HepG2 (cell line): ENCODE data around the gene GLCE. TPM values are rescaled to one million over a fixed set of nuclear protein-coding genes. Genes with fewer than 3 reads are reported as not detected.

ENCODE experiments used
- ARID3A ChIP-seq: IDR thresholded peaks from 2 replicates; pipeline ENCODE4 v1.6.1; 2012; ENCODE audit warnings: low read depth, low read length, improper control_type of control experiment
- CENPT ChIP-seq: sonication (generic); formaldehyde crosslinking; IDR thresholded peaks from 2 replicates; pipeline ENCODE4 v1.8.0; 2022; ENCODE audit warnings: low read depth, mild to moderate bottlenecking, moderate library complexity, missing genetic modification reagents
- FOXC1 ChIP-seq: sonication (generic); formaldehyde crosslinking; IDR thresholded peaks from 2 replicates; pipeline ENCODE4 v1.8.0; 2022; ENCODE audit warnings: mild to moderate bottlenecking, missing genetic modification reagents, borderline replicate concordance
- GATAD1 ChIP-seq: IDR thresholded peaks from 2 replicates; pipeline ENCODE4 v1.6.1; 2016; ENCODE audit warnings: missing genetic modification reagents, missing compliant biosample characterization
- JUND ChIP-seq: sonication (generic); formaldehyde crosslinking; IDR thresholded peaks from 2 replicates; pipeline ENCODE4 v1.8.0; 2022; ENCODE audit warnings: mild to moderate bottlenecking, missing genetic modification reagents
- KLF16 ChIP-seq, 2 experiments: sonication (generic) in 1 of 2; formaldehyde crosslinking in 1 of 2; IDR thresholded peaks; 2 replicates each; pipeline versions ENCODE4 v1.6.1 to v1.8.0; 2016 to 2023; ENCODE audit warnings: missing genetic modification reagents in 2 of 2, missing compliant biosample characterization in 1 of 2
- LCORL ChIP-seq, 2 experiments: fragments of 450-650 bp in 1 of 2; sonication (generic) in 1 of 2; formaldehyde crosslinking in 1 of 2; IDR thresholded peaks; 2 replicates each; pipeline versions ENCODE4 v1.5.0 to v1.6.1; 2017 to 2020; ENCODE audit warnings: antibody characterized with exemption in 1 of 2, missing genetic modification reagents in 1 of 2
- MED1 ChIP-seq: sonication (generic); formaldehyde crosslinking; IDR thresholded peaks from 2 replicates; pipeline ENCODE4 v1.4.0; 2020; ENCODE audit warnings: missing genetic modification reagents
- MLX ChIP-seq: IDR thresholded peaks from 2 replicates; pipeline ENCODE4 v1.6.1; 2016
- MTA1 ChIP-seq: sonication (generic); formaldehyde crosslinking; IDR thresholded peaks from 2 replicates; pipeline ENCODE4 v1.4.0; 2020; ENCODE audit warnings: missing genetic modification reagents, mild to moderate bottlenecking, borderline replicate concordance
- NRL ChIP-seq: sonication (generic); formaldehyde crosslinking; IDR thresholded peaks from 2 replicates; pipeline ENCODE4 v1.5.0; 2020; ENCODE audit warnings: missing genetic modification reagents, mild to moderate bottlenecking, moderate library complexity, borderline replicate concordance
- PLRG1 ChIP-seq: fragments of 450-650 bp; conservative IDR thresholded peaks from 2 replicates; pipeline ENCODE4 v1.6.1; 2016
- POGZ ChIP-seq: sonication (generic); formaldehyde crosslinking; IDR thresholded peaks from 2 replicates; pipeline ENCODE4 v1.4.0; 2020; ENCODE audit warnings: mild to moderate bottlenecking, missing genetic modification reagents
- SAP130 ChIP-seq: IDR thresholded peaks from 2 replicates; pipeline ENCODE4 v1.6.1; 2016; ENCODE audit warnings: low read depth
- SETDB1 ChIP-seq: sonication (generic); formaldehyde crosslinking; IDR thresholded peaks from 2 replicates; pipeline ENCODE4 v1.5.1; 2020; ENCODE audit warnings: missing genetic modification reagents, mild to moderate bottlenecking, borderline replicate concordance
- SOX6 ChIP-seq, 2 experiments: fragments of 450-650 bp in 1 of 2; sonication (generic) in 1 of 2; formaldehyde crosslinking in 1 of 2; IDR thresholded peaks; 2 replicates each; pipeline versions ENCODE4 v1.4.0 to v1.6.1; 2017 to 2020; ENCODE audit warnings: antibody characterized with exemption in 1 of 2, mild to moderate bottlenecking in 1 of 2, missing genetic modification reagents in 1 of 2
- SP5 ChIP-seq: IDR thresholded peaks from 2 replicates; pipeline ENCODE4 v1.6.1; 2016; ENCODE audit warnings: low read depth, borderline replicate concordance
- ZBTB2 ChIP-seq: sonication (generic); formaldehyde crosslinking; IDR thresholded peaks from 2 replicates; pipeline ENCODE4 v1.8.0; 2022; ENCODE audit warnings: low read depth, missing genetic modification reagents
- ZBTB42 ChIP-seq: sonication (generic); formaldehyde crosslinking; IDR thresholded peaks from 2 replicates; pipeline ENCODE4 v1.5.0; 2020; ENCODE audit warnings: mild to moderate bottlenecking, missing genetic modification reagents
- ZFP1 ChIP-seq: IDR thresholded peaks from 2 replicates; pipeline ENCODE4 v1.6.1; 2016
- ZMYM4 ChIP-seq: sonication (generic); formaldehyde crosslinking; IDR thresholded peaks from 2 replicates; pipeline ENCODE4 v1.8.1; 2023; ENCODE audit warnings: mild to moderate bottlenecking, missing genetic modification reagents
- ZNF251 ChIP-seq: sonication (generic); formaldehyde crosslinking; IDR thresholded peaks from 2 replicates; pipeline ENCODE4 v1.9.0; 2021; ENCODE audit warnings: mild to moderate bottlenecking, missing genetic modification reagents
- ZNF264 ChIP-seq: sonication (generic); formaldehyde crosslinking; IDR thresholded peaks from 2 replicates; pipeline ENCODE4 v1.4.0; 2020; ENCODE audit warnings: missing genetic modification reagents
- ZNF317 ChIP-seq: sonication (generic); formaldehyde crosslinking; IDR thresholded peaks from 2 replicates; pipeline ENCODE4 v1.5.0; 2020; ENCODE audit warnings: mild to moderate bottlenecking, missing genetic modification reagents
- ZNF34 ChIP-seq: sonication (generic); formaldehyde crosslinking; IDR thresholded peaks from 2 replicates; pipeline ENCODE4 v1.4.0; 2020; ENCODE audit warnings: mild to moderate bottlenecking, missing genetic modification reagents, borderline replicate concordance
- ZNF569 ChIP-seq: sonication (generic); formaldehyde crosslinking; IDR thresholded peaks from 2 replicates; pipeline ENCODE4 v1.5.0; 2020; ENCODE audit warnings: mild to moderate bottlenecking, missing genetic modification reagents, moderate library complexity, borderline replicate concordance
- ZNF644 ChIP-seq: IDR thresholded peaks from 2 replicates; pipeline ENCODE4 v1.6.1; 2016; ENCODE audit warnings: low read depth
- polyA plus RNA-seq, 8 experiments: library from polyadenylated mRNA; depleted of rRNA in 3 of 8; stranded (reverse) in 7 of 8; unstranded in 1 of 8; fragments of >200 nt; fragmentation: Illumina TruSeq in 4 of 8; extraction: Trizol in 4 of 8; gene quantifications; 2 replicates each; pipeline versions ENCODE4 v1.2.1 to v1.2.3, GENCODE V29; 2011 to 2016; ENCODE audit warnings: low read depth in 4 of 8, missing spikeins in 1 of 8, mixed read lengths in 1 of 8; ENCODE audit not compliant: insufficient read depth in 1 of 8
- total RNA-seq, 5 experiments: library from RNA; depleted of rRNA; stranded (reverse); fragments of >200 nt; fragmentation: Illumina TruSeq; extraction: Trizol; gene quantifications; 2 replicates each; pipeline ENCODE4 v1.2.3, GENCODE V29; 2016; ENCODE audit warnings: low read depth in 1 of 5

The GLCE gene
- total and polyA plus RNA-seq, 2 of the 13 experiments (the other 11 are each of a cell fraction or from before 2014, with no cell fraction given): 12.9 to 23.4 TPM

GRCh38 chr15:69305204-69305931 lies 144.9 kb downstream of the GLCE start (continued):
- TF ChIP-seq ZNF264 (CRISPR knock-in tag) (peak; percentile 39; the same call in 1 of the 2 replicates), JUND (0 out of 2 replicates have a peak, but pooled peaks have one; percentile 20), ZNF644 (peak; percentile 31; the same call in 1 of the 2 replicates), LCORL (IDR thresholded peaks at IDR 0.05) (no peak), LCORL (CRISPR knock-in tag; IDR thresholded peaks at IDR 0.05) (peak; percentile 45; the same call in 1 of the 2 replicates), MLX (CRISPR knock-in tag) (no peak), SOX6 (IDR thresholded peaks at IDR 0.05) (no peak), SOX6 (CRISPR knock-in tag; IDR thresholded peaks at IDR 0.05) (peak; percentile 40; the same call in 1 of the 2 replicates), KLF16 (CRISPR knock-in tag; IDR thresholded peaks at IDR 0.05) (0 out of 4 replicates have a peak, but pooled peaks of 1 of the 2 experiments have one; percentile 11), ZFP1 (CRISPR knock-in tag) (no peak), ZNF317 (peak; percentile 62; the same call in 1 of the 2 replicates), SETDB1 (no peak), MED1 (CRISPR knock-in tag) (peak; percentile 25; the same call in 1 of the 2 replicates), MTA1 (CRISPR knock-in tag) (no peak), SP5 (CRISPR knock-in tag) (peak; percentile 56), ZNF569 (CRISPR knock-in tag) (no peak), CENPT (no peak), GATAD1 (CRISPR knock-in tag) (peak; percentile 40), ZNF34 (CRISPR knock-in tag) (no peak), SAP130 (CRISPR knock-in tag) (peak; percentile 50), NRL (no peak), FOXC1 (CRISPR knock-in tag) (no peak), POGZ (CRISPR knock-in tag) (peak; percentile 62; the same call in 1 of the 2 replicates), ARID3A (peak; percentile 15; the same call in 1 of the 2 replicates), ZBTB42 (no peak), PLRG1 (no peak), ZBTB2 (CRISPR knock-in tag) (no peak), ZMYM4 (CRISPR knock-in tag) (0 out of 2 replicates have a peak, but pooled peaks have one; percentile 20), ZNF251 (CRISPR knock-in tag) (no peak)
